ENCODE measurements around the gene CARD8.
A peak's percentile ranks its signal among the peaks of the same experiment; 100 is the strongest.

The CARD8 gene

DNA sequence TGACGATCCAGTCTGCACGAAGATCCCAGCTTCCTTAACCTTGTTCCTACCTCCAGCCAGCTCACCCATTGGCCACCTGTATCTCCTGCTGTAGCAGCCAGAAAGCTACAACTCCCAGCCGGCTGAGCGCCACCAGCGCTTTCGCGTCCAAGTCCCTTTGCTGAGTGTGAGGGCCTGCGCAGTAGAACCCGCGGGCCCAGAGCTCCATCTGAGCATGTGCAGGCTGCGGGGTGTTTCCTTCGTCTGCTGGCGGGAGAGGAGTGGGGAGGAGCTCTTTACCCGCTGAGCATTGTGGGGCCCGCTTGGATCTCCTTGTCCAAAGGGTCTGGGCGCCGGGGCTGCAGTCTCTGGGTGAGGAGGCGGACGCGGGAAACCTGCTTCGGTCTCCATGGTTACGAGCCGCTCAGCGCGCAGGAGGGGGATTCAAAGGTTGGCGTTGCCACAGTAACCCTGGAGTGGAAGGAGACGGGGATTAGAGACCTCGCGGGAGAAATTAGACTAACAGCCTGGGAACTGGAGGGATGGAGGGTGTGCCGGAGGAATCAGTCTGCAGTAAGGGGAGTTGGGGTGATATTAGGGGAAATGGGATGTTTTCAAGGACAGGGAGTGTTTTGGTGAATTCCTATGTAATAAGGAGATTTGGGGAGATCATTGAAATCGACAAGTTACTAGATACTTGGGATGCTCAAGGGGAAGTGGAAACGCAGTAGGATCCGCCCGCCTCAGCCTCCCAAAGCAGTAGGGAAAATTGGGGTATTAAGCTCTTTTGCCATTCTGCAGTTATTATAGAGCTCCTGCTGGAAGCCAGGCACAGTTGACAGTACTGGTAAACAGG, 51.7 kb downstream of the CARD8 start:
- peak; percentile 87 for DNase-seq

- DNase-seq, result no peak
Observed at GRCh38 chr19:48203222-48203793, 52.4 kb downstream of the CARD8 start.

DNA sequence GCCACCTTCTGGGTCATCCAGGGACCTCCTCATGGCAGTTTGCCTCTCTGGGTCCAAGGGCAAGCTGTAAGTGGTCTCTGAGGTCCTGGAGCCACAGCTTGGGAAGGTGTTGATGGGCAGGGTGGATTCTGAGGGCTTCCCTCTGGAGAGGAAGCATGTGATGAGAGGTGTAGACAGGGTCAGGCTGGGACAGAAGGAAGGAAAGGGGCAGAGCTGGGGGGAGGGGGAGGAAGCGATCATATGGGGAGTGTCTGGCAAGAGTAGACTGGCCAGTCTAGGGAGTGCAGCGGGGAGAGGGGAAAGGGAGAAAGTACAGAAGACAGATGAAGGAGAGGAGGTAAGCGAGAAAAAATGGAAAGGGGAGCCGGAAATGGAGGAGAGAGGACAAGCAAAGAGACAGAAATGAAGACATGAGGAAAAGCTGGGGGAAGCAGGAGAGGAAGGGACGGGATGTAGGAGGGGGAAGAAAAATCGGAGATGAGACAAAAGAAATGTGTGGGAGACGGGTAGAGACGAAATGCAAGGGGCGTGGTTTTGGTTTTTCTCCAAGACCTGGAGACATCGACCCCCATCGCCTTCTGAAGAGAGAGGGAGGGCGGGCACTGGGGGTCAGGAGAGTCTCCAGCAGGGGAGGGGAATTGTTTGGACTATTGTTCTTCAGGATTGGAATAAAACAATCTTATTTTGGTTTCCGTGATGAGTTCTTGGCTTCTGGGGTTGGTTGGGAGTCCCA, 58.6 kb downstream of the CARD8 start:
- no peak for DNase-seq

- no peak for DNase-seq
Observed at GRCh38 chr19:48196321-48196763, 59.4 kb downstream of the CARD8 start.

GRCh38 chr19:48194844-48195830, 60.6 kb downstream of the CARD8 start:
- DNase-seq, result no peak

DNA sequence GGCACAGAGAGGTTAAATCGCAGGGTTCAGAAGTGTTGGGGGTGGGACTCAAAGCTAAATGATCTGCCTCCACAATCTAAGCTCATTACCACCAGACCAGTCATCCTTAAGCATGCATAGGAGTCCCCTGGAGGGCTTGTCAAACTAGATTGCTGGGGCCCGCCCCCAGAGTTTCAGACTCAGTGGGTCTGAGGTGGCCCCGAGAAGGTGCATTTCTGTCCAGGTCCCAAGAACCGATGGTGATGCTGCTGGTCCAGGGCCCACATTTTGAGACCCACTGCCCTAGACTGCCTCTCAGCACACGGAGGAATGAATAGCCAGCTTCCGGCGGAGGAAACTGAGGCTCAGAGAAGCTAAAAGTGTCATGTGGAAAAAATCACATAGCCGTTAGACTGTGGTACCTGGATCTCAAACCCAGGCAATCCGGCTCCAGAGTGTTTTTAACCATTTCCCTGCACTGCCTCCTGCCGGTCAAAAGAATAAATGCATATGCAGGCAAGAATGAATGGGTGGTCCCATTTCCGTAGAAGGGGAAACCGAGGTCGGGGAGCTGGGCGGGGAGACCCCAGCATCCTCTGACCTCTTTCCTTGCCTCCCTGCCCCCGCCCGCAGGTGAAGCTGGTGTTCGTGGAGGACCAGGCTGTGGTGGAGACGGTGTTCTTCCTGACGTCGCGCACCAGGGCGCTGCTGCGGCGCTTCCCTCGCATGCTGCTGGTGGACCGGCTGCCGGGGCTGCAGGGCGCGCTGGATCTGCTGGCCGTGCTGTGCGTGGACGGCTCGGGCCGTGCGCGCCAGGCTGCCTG, 61.5 kb downstream of the CARD8 start:
- peak; percentile 13 for DNase-seq

DNA sequence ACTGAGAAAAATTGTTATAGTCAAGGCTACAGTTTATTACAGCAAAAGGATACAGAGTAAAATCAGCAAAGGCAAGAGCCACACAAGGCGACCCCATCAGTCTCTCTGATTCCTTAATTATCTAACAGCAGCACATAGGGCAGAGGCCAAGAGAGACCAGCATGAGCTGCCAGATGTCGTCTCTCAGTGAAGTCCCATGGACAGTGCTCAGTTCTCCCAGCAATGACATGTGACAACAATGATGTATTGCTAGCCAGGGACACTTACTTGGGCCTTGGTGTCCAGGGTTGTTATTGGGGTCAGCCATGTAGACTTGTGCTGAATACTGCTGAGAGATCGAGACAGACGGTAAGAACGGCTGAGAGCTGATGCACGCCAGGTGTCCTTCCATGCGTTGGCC, 63.0 kb downstream of the CARD8 start:
- no peak for DNase-seq

- DNase-seq, result no peak
Observed at GRCh38 chr19:48190885-48191284, 64.8 kb downstream of the CARD8 start.

- DNase-seq, result peak; percentile 61
Observed at GRCh38 chr19:48190288-48190884, 65.3 kb downstream of the CARD8 start.

GRCh38 chr19:48186541-48186991, 69.1 kb downstream of the CARD8 start:
- no peak for DNase-seq

DNA sequence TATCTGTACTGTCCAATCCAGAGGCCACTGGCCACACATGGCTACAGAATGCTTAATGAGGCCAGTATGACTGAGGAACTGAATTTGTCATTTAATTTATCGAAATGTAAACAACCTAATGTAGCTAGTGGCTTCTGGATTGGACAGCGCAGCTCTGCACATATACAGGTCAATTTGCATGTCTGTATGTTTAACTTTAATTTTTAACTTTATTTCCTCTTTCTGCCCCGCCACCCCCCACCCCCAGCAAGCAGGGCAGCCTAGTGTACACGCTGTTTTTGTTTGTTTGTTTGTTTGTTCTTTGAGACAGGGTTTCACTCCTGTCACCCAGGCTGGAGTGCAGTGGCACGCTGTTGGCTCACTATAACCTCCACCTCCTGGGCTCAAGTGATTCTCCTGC, 69.7 kb downstream of the CARD8 start:
- DNase-seq, result no peak

- DNase-seq, result no peak
Observed at GRCh38 chr19:48183356-48183755, 72.4 kb downstream of the CARD8 start.

DNA sequence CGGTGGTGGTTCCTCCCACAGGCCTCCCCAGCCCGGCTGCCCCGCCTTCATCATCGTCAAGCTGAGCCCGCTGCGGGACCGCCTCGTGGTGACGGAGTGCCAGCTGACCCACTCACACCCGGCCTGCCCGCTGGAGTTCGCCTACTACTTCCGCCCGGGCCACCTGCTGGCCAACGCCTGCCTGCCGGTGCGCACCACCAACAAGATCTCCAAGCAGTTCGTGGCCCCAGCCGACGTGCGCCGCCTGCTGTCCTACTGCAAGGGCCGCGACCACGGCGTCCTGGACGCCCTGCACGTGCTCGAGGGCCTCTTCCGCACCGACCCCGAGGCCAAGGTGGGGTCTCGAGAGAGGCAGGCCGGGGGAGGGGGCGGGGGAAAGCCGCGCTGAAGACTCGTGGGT, 73.3 kb downstream of the CARD8 start:
- DNase-seq, result no peak

- no peak for DNase-seq
Observed at GRCh38 chr19:48181505-48181904, 74.2 kb downstream of the CARD8 start.

GRCh38 chr19:48176226-48176625, 79.5 kb downstream of the CARD8 start:
- no peak for DNase-seq

DNA sequence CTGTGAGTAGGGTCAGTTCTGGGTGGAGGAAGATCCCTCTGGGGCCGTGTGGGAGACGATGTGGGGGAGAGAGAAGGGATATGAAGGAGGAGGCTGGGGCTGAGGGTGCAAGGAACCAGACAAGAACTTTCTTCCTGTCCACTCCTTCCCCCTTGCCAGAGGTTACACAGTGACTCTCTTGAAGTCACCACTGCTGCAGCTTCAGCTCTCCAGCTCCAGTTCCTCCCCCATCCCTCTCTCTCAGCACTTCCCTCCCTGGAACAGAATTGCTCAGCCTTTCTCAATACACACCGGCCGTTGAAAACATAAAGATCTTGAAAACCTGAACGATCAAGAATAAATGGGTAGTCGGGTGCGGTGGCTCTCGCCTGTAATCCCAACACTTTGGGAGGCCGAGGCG, 80.1 kb downstream of the CARD8 start:
- DNase-seq, result no peak

- DNase-seq, result no peak
Observed at GRCh38 chr19:48174445-48175030, 81.2 kb downstream of the CARD8 start.

DNA sequence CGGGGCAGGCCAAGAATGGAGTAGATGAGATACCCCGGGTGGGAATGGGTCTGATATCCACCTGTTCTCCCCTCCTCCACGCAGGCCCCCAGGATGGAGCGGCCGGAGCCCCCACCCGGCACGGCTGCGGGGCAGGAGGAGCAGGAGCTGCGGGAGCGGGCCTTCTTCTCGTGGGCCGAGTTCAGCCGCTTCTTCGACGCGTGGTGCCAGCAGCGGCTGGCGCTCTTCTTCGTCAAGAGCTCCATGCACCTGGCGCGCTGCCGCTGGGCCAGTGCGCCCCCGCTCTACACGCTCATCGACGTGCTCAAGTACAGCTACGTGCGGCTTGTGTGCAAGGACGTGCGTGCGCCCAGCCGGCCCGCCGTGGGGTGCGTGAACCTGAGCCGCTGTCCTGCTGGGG, 84.0 kb downstream of the CARD8 start:
- DNase-seq, result no peak

- DNase-seq, result no peak
Observed at GRCh38 chr19:48170817-48171347, 84.8 kb downstream of the CARD8 start.

Data from activated CD4-positive, alpha-beta T cell treated with anti-CD3 and anti-CD28 coated beads, Interleukin-2, amount 50 U/mL, for 1 hour (primary cell).